A549 (cell line): ENCODE results near the gene MEI4.

Experiments used
- CBX2 ChIP-seq: fragments of 200-600 bp; sonication (generic); IDR thresholded peaks from 2 replicates; pipeline ENCODE4 v1.6.1; 2016; ENCODE audit warnings: low read depth, mild to moderate bottlenecking, borderline replicate concordance
- CHD4 ChIP-seq: fragments of 200-600 bp; sonication (generic); IDR thresholded peaks from 2 replicates; pipeline ENCODE4 v1.6.1; 2016; ENCODE audit warnings: antibody characterized with exemption, mild to moderate bottlenecking, borderline replicate concordance
- CTCF ChIP-seq: fragments of >200 bp; sonication (Bioruptor Twin); formaldehyde crosslinking; IDR thresholded peaks from 3 replicates; pipeline ENCODE4 v1.5.1; 2016
- EP300 ChIP-seq, 2 experiments: fragments of >200 bp; sonication (Bioruptor Twin); formaldehyde crosslinking; IDR thresholded peaks; 2 replicates in 1 of 2; 3 replicates in 1 of 2; pipeline ENCODE4 v1.6.1; 2016 to 2017
- JUN ChIP-seq, 2 experiments: fragments of >200 bp; sonication (Bioruptor Twin); formaldehyde crosslinking; IDR thresholded peaks; 2 replicates in 1 of 2; 3 replicates in 1 of 2; pipeline ENCODE4 v1.6.1; 2016 to 2017
- JUNB ChIP-seq: fragments of >200 bp; sonication (Bioruptor Twin); formaldehyde crosslinking; IDR thresholded peaks from 2 replicates; pipeline ENCODE4 v1.6.1; 2016
- NPAS2 ChIP-seq: fragments of 250-450 bp; sonication (Bioruptor Pico); IDR thresholded peaks from 2 replicates; pipeline ENCODE4 v1.8.0; 2022; ENCODE audit warnings: mild to moderate bottlenecking, moderate library complexity, borderline replicate concordance
- POLR2A ChIP-seq: IDR thresholded peaks from 2 replicates; pipeline ENCODE4 v1.6.1; 2012; ENCODE audit warnings: mild to moderate bottlenecking, low read length
- RAD21 ChIP-seq, 2 experiments: fragments of >200 bp in 1 of 2; sonication (Bioruptor Twin) in 1 of 2; formaldehyde crosslinking in 1 of 2; IDR thresholded peaks in 1 of 2; conservative IDR thresholded peaks in 1 of 2; 2 replicates in 1 of 2; 3 replicates in 1 of 2; pipeline ENCODE4 v1.6.1; 2012 to 2018; ENCODE audit warnings: inconsistent platforms in 1 of 2
- SREBF2 ChIP-seq: fragments of 450-650 bp; IDR thresholded peaks from 2 replicates; pipeline ENCODE4 v1.6.1; 2014; ENCODE audit warnings: mild to moderate bottlenecking, moderate library complexity

- TF ChIP-seq EP300 (IDR thresholded peaks at IDR 0.05), result no peak
- TF ChIP-seq CTCF, result no peak
- no peak for TF ChIP-seq SREBF2
- no peak for TF ChIP-seq NPAS2 (CRISPR knock-in tag)
- TF ChIP-seq POLR2A, result no peak
- no peak for TF ChIP-seq JUNB
- TF ChIP-seq CHD4, result no peak
- TF ChIP-seq RAD21 (conservative IDR thresholded peaks at IDR 0.05 in 1 of 2, IDR thresholded peaks at IDR 0.05 in 1 of 2), result no peak
- no peak for TF ChIP-seq JUN (IDR thresholded peaks at IDR 0.05)
- no peak for TF ChIP-seq CBX2
These were observed 125.7 kb downstream of the MEI4 start for GRCh38 chr6:77778527-77778926.
